ENCODE measurements around the gene RBPJ.
"Not testable (repeated sequence)": the region's sequence is repeated elsewhere in the genome, so short reads cannot be mapped to it uniquely, and the experiment has no call there.

The RBPJ gene

GRCh38 chr4:26372525-26373172, 51.8 kb downstream of the RBPJ start:
- peak; percentile 54 for DNase-seq (ENCODE audit: low read depth in 2 of 2)

DNA sequence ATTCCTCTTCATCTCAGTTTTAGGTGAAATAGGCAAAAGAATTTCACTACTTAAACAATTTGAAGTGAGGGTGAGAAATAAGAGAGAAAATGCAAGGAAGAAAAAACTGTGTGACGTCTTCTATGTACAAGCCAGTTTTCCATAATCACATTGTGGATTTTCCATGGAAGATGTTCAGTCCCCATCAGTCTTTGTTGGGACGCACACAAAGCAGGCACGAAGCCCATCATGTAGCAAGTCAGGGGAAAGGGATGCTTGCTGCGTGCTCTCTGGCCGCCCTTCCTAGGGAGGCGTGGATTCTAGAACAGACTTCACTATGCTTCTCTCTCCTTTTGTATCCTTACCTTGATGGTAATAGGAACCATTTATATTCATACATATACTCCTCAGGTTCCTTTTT, 54.7 kb downstream of the RBPJ start:
- DNase-seq (ENCODE audit: low read depth in 2 of 2) = no peak

- DNase-seq (ENCODE audit: low read depth in 2 of 2) = no peak
Measured at GRCh38 chr4:26377328-26378311, 56.8 kb downstream of the RBPJ start.

DNA sequence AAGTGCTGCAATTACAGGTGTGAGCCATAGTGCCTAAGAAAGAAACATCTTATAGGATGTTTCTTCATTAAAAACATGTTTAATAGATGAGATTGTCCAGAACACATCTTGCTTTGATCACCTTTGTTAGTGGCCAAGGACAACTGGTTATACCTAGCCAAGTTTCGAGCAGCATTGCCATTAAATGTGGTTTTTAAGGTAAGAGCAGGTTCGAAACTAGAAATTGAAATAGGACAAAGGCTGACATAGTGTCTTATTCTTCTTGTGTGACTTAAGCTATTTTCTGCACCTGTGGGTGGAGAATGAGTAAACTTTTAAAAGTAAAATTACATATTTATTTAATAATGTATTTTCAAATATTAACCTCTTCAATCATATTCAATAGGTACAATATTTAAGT, 59.0 kb downstream of the RBPJ start:
- DNase-seq (ENCODE audit: low read depth in 2 of 2) = no peak

- DNase-seq (ENCODE audit: low read depth in 2 of 2) = no peak
Measured at GRCh38 chr4:26380740-26381139, 59.9 kb downstream of the RBPJ start.

DNA sequence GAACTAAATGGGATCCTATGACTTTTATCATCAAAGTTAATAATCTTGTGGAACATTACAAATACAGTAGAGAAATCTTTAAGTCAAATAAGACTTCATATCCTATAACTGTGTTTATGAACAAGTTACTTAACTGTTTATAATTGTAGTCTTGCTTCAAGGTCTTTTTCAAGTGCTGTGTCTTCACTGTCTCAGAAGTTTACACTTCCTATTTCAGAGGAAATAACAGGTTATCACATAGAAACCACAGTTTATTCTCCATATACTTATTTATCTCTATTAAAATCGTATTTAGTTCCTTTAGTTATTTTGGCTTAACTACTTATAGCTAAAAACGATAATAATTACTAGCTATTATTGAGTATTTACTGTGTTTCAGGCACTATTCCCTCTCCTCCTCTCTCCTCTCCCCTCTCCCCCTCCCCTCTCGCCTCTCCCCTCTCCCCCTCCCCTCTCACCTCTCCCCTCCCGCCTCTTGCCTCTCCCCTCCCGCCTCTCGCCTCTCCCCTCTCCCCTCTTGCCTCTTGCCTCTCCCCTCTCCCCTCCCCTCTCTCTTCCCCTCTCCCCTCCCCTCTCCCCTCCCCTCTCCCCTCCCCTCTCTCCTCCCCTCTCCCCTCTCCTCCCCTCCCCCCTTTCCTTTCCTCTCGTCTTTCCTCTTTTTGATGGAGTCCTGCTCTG, 63.7 kb downstream of the RBPJ start:
- DNase-seq (ENCODE audit: low read depth in 2 of 2) = no peak

GRCh38 chr4:26385690-26386089, 64.9 kb downstream of the RBPJ start:
- no peak for DNase-seq (ENCODE audit: low read depth in 2 of 2)

DNA sequence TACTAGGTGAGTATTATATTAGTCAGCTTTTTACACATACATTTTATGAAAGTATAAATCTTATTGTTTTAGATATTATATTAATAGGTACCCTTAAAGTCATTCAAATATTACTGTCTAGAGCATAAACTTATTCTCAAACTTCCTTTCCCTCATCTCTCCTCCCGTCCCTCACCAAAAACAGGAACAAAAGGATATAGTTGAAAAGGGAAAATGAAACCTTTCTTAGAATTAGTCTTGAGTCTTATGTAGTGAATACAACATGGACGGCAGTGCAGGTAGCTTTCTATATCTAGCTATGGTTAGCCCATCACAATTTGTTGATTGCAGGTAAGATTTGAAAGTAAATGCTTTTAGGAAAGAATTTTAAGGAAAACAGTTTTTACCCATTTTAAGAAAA, 65.6 kb downstream of the RBPJ start:
- DNase-seq (ENCODE audit: low read depth in 2 of 2) = no peak

DNA sequence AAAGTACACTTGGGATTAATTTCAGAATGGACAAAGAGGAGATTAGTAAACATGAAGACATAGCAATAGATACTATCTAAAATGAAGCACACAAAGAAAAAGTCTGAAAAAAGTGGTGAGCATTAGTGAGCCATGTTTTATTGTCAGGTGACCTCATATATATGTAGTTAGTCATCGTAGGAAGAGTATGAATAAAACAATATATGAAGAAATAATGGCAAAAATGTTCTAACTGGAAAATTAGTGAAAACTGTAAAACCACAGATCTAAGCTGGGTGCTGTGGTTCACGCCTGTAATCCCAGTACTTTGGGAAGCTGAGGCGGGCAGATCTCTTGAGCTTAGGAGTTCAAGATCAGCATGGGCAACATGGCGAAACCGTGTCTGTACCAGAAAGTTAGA, 67.9 kb downstream of the RBPJ start:
- DNase-seq (ENCODE audit: low read depth in 2 of 2) = no peak

DNA sequence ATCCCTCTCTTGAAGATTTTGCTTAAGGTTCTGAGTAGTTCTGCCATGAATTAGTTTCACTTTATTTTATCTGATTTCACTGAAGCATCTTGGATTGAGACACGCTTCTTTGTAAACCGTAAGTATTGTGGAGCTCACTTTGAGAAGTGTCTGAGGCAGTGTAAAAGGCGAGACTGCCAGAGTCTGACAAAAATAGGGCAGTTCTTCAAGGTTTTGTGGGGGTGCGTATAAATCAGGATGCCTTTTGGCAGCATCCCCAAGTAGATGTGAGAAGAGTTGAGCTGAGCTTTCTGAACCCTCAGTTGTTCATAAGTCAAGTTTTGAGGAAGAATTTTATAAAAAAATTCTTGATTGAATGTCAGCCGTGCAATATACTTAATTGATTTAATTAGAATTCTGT, 76.3 kb downstream of the RBPJ start:
- no peak for DNase-seq (ENCODE audit: low read depth in 2 of 2)

GRCh38 chr4:26400132-26400531, 79.3 kb downstream of the RBPJ start:
- DNase-seq (ENCODE audit: low read depth in 2 of 2) = no peak

GRCh38 chr4:26402017-26402416, 81.2 kb downstream of the RBPJ start:
- not testable (repeated sequence) for DNase-seq (ENCODE audit: low read depth in 2 of 2)

- no peak for DNase-seq (ENCODE audit: low read depth in 2 of 2)
Measured at GRCh38 chr4:26402458-26402857, 81.6 kb downstream of the RBPJ start.

GRCh38 chr4:26404743-26405206, 84.0 kb downstream of the RBPJ start:
- no peak for DNase-seq (ENCODE audit: low read depth in 2 of 2)

DNA sequence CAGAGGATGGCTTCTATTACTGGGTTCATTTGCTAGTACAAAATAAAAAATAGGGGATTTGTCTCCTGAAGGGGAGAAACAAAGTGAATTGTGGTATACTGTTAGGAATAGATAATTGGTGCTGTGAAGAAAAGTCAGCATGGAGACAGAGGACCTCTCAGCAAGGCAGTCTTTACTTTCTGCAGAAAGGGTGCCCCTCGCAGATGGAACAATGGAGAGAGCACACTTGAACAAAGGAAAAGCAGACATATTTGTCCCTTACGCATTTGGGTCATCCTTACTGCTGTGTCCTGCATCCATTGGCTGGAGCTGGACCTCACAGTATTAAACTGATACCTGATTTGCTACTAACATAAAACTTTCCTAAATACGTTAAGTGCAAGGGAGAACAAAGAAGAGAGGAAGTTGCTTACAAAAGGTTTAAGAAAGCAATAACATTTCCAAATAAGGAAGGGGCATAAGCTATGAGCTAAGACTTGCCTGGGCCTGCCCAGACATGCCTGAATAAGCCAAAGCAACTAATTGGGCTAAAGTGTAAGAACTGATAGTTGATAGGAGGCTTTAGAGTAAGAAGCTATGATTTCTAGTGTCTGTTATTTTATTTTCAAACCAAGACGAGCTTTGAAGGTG, 85.6 kb downstream of the RBPJ start:
- DNase-seq (ENCODE audit: low read depth in 2 of 2) = no peak

DNA sequence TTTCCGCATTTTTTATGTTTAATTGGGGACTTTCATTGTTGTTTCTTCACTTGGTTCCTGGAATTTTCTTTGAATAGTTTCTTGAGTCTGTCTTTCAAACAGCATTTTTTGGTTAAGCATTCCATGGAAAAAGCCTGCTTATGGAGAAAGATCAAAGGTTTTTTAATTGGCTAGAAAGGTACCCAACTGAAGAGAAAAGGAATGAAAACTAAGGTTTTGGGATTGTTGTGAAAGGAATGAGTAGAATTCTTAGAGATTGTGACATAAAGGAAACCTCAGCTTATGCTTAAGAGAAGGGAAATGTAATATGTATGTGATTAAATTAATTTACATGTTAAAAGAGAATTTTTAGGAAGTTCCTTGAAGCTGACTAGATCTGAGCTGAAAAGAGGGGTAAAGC, 86.7 kb downstream of the RBPJ start:
- DNase-seq (ENCODE audit: low read depth in 2 of 2) = peak; percentile 16 to 18

DNA sequence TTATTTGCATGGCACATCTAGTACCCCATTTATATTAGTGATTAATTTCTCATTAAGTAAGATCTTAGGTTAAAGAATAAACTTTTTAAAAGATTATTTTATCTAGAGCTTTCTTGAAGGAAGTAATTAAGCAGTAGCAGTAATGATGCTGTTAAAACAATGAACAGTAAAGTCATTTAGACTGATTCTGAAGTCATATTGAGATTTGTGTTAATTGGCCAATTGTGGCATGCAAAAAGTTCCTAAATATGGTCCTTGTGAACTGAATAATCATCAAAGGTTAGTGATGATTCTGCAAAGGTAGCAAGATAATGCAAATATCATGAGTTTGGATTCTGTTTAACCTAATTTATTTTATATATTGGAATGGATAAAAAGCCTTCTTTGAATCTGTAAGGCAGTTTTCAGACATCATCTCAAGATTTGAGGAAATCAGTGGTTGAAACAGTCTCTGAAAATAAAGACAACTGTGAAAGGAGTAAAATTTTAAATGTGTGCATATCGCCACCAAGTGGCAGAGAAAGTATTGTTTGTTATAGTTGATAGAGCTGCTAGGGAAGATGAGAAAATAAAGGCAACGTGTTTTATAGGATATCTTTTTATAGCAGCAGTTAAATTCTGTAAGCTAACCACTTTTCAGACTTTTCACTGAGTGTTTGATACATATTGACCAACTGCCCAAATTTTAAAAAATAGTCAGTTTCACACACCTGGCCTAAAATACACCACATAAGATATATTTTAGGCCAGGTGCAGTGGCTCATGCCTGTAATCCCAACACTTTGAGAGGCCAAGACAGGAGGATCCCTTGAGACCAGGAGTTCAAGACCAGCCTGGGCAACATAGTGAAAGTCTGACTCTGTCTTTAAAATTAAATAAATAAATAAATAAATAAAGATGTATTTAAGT, 89.8 kb downstream of the RBPJ start:
- peak; percentile 21 to 39 for DNase-seq (ENCODE audit: low read depth in 2 of 2)

DNA sequence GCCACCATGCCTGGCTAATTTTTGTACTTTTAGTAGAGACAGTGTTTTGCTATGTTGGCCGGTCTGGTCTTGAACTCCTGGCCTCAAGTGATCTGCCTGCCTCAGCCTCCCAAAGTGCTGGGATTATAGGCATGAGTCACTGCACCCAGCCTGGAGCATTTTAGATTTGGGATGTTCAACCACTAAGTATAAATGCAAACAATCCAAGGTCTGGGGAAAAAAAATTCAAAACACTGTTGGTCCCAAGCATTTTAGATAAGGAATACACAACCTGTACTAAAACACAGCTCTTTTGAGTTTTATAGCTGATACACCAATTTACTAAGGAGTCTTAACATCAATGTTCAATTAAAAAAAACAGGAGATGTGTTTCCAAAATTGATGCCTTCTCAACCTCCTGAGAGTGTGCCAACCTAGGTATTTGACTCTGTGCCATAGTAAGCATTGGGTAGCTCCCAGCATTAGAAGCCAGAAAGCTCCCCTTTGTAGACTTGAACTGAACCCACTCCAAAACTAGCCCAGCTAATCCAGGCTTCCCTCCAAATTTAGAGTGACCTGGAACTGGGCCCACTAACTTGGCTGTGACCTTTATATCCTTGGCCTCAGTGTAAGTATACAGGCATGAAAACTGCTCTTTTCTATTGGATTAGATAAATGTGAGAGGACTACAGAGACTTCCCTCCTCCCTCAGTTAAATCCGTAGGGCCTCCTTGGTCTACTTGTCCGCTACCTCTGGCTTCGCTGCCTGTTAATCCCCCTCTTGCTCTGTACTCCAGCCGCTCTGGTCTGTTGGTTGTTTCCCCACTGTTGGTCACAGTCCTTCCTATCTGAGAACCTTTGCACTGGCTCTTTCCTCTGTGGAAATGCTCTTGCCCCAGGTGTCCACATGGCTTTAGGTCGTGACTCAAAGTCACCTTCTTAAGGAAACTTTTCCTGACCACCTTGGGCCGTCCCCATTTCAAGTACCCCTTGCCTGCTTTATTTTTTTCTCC, 91.9 kb downstream of the RBPJ start:
- no peak for DNase-seq (ENCODE audit: low read depth in 2 of 2)

- DNase-seq (ENCODE audit: low read depth in 2 of 2) = no peak
Measured at GRCh38 chr4:26413582-26413981, 92.8 kb downstream of the RBPJ start.

DNA sequence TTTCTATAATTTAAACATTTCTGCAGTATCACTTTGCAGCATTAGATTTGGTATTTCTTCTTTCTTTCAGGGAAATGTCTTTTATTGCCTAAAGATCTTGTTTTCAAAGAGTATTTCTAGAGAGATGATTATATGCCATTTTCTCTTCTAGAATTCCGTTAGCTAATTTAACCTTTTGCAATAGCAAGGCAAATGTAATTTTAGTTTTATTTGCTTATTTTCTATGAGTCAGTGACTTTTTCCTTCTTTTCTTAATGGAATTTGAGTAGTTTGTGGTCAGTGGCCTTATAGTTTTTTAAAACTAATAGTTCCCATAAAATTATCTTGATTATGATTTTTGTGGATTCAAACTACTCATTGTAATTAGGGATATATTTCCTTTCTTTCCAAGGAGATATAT, 97.3 kb downstream of the RBPJ start:
- DNase-seq (ENCODE audit: low read depth in 2 of 2) = no peak

Measured in fibroblast of skin of left biceps (primary cell).